SK-N-MC (cell line): ENCODE measurements around the gene ANKRD33B.

Experiments used
- EZH2 ChIP-seq: fragments of 200-600 bp; sonication (generic); IDR thresholded peaks from one replicate; pipeline ENCODE4 v1.6.1; 2017; ENCODE audit warnings: antibody characterized with exemption
- FOXP2 ChIP-seq: optimal IDR thresholded peaks from 2 replicates; pipeline ENCODE3; 2011; ENCODE audit warnings: mild to moderate bottlenecking, moderate library complexity; ENCODE audit not compliant: insufficient read depth; ENCODE audit errors: extremely low read length, control extremely low read depth
- POLR2AphosphoS5 ChIP-seq: IDR thresholded peaks from 2 replicates; pipeline ENCODE4 v1.6.1; 2012; ENCODE audit warnings: mild to moderate bottlenecking, low read depth, low read length, borderline replicate concordance

DNA sequence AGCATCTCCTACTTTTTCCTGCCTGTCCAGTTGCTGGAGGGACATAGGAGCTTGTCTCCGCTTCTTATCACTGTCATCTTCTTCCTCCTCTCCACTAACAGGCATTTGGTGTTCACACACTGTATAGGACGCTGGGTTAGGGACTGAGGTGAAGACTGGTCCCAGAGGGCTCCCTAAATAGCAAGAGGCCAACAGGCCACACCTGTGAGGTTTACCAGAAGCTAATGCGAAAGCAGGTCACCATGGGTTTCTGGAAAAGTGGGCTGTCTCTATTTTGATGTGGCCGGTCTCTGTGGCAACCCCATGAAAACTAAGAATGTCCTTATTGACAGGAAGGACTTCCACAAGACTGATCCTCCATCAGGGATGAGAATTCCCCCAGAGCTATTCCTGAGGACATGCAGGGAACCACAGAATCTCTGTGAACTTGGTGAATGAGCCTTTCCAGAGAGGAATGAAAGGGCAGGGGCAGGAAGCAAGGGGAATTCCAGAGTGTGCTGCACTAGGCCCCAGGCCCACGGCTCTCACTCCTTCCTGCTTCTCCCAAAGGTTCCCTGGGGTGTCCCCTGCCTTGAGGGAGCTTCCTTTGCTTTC lies 135.5 kb downstream of the ANKRD33B start:
- TF ChIP-seq POLR2AphosphoS5 = no peak
- no peak for TF ChIP-seq EZH2
- TF ChIP-seq FOXP2 = no peak
